Measurements from ENCODE around the gene ZNF213. TPM values are rescaled to one million over a fixed set of nuclear protein-coding genes. Genes with fewer than 3 reads are reported as not detected.
A peak's percentile ranks its signal among the peaks of the same experiment; 100 is the strongest.

ZNF213 gene
- total RNA-seq, 1 donor from 2014 or later, result 10.2 TPM

- DNase-seq (no peak), ATAC-seq (peak; percentile 40 to 51)
- peak; percentile 62 for TF ChIP-seq CTCF (IDR thresholded peaks at IDR 0.05)
- H3K27me3 ChIP-seq (ENCODE audit: low read depth), result no peaks in the 10 kb centered on the region
- no peaks in the 10 kb centered on the region for H3K36me3 ChIP-seq
- intact Hi-C loops (cut with DNase I), result no loop called here
- no peaks in the 10 kb centered on the region for H3K9me3 ChIP-seq
- no peak overlapping the region for H3K27ac ChIP-seq
- H3K4me3 ChIP-seq, result no peak overlapping the region
- peaks cover 12% of the 10 kb centered on the region for H3K4me1 ChIP-seq
Measured at GRCh38 chr16:3094289-3095027, 40.4 kb upstream of the ZNF213 start.

- no peaks in the 10 kb centered on the region for H3K9me3 ChIP-seq
- no peak overlapping the region for H3K4me3 ChIP-seq
- TF ChIP-seq CTCF (IDR thresholded peaks at IDR 0.05), result peak; percentile 22
- peak overlapping the region; percentile 18 for H3K27ac ChIP-seq
- DNase-seq (peak; percentile 71), ATAC-seq (peak; percentile 34 to 53)
- H3K36me3 ChIP-seq, result no peaks in the 10 kb centered on the region
- no peaks in the 10 kb centered on the region for H3K27me3 ChIP-seq (ENCODE audit: low read depth)
- peaks cover 22% of the 10 kb centered on the region for H3K4me1 ChIP-seq
- intact Hi-C loops (cut with DNase I), result no loop called here
Measured at GRCh38 chr16:3095869-3096268, 39.0 kb upstream of the ZNF213 start.

GRCh38 chr16:3096362-3096761 lies 38.5 kb upstream of the ZNF213 start:
- Histone ChIP-seq H3K36me3 (no peaks in the 10 kb centered on the region), H3K4me1 (peaks cover 27% of the 10 kb centered on the region), H3K27me3 (ENCODE audit: low read depth) (no peaks in the 10 kb centered on the region), H3K9me3 (no peaks in the 10 kb centered on the region), H3K4me3 (no peak overlapping the region), H3K27ac (peak overlapping the region; percentile 18)
- intact Hi-C loops (cut with DNase I), result no loop called here
- DNase-seq, result no peak
- no peak for TF ChIP-seq CTCF (IDR thresholded peaks at IDR 0.05)
- ATAC-seq, result no peak

DNA sequence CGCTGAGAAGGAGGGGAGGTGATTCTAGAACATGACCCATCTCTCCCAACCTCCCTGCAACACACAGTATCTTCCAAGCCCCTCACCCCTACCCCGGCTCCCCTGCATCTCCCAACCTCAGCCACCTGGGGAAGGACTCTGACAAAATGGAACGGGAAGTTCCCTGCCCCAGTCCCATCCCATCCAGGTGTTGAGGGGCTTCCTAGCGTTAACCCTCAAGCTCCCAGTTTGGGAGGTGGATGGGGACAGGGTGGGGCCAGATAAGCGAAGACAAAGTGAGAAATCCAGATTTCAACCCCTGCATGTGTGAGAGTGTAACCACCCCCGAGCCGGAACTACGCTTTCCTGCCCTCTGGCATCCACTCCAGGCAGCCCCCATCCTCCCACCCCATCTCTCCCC lies 37.6 kb upstream of the ZNF213 start:
- intact Hi-C loops (cut with DNase I), result no loop called here
- no peak for TF ChIP-seq CTCF (IDR thresholded peaks at IDR 0.05)

DNA sequence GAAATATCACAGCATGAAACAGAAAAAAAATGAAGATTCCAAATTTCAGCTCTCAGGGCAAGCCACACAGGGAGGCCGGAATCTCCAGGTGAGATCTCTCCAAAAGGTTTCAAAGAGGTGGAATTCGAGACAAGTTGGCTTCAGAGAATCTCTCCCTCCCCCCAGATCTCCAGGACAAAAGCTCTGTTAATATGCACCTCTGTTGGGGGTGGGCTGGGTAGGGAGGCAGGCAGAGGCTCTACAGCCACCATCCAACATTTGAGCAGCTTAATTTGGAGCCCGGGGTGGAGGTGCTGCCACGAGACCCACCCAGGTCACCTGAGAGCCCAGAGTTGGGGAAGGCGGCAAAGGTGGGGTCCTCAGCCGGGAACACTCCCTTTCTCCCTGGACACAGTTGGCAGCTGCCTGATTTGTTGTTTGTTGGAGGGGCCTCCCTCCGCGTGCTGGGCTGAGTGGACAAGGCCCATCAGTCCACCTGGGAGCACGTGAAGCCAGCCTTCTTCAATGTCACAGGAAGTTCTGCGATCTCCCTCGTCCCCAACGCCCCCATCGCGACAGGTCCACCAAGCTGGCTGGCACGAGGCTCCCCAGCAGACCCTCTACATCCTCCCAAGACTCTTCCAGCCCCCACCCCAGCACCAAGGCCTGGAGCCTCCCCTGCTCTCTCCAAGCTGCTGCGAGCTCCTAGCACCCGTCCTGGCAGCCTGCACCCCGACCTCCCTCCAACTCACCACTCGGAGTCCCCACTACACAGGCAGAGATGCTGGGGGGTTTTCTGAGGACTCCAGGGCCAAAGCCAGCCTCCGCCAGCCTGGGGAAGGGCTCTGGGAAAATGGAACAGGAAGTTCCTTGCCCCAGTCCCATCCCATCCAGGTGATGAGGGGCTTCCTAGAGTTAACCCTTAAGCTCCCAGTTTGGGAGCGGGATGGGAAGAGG lies 36.1 kb upstream of the ZNF213 start, which contains the start of gene ZSCAN10:
ZSCAN10 (minus strand) TSS at position 836 of the 936 bp plus-strand sequence. CDS start 6,357 bp downstream, outside the sequence.
- Histone ChIP-seq H3K4me3 (peak within 1 kb of the TSS; percentile 44), H3K27ac (peak within 1 kb of the TSS; percentile 31), H3K4me1 (peaks cover 34% of the 10 kb centered on the region), H3K36me3 (no peaks in the 10 kb centered on the region), H3K27me3 (ENCODE audit: low read depth) (no peaks in the 10 kb centered on the region), H3K9me3 (no peaks in the 10 kb centered on the region)
- no peak for TF ChIP-seq CTCF (IDR thresholded peaks at IDR 0.05)
- ATAC-seq (no peak), DNase-seq (no peak)
- intact Hi-C loops (cut with DNase I), result no loop called here

More for the DNA sequence above, 37.6 kb upstream of the ZNF213 start:
- H3K4me3 ChIP-seq, result no peak overlapping the region
- DNase-seq (no peak), ATAC-seq (no peak)
- H3K4me1 ChIP-seq, result peaks cover 34% of the 10 kb centered on the region
- no peak overlapping the region for H3K27ac ChIP-seq
- H3K27me3 ChIP-seq (ENCODE audit: low read depth), result no peaks in the 10 kb centered on the region
- H3K36me3 ChIP-seq, result no peaks in the 10 kb centered on the region
- H3K9me3 ChIP-seq, result no peaks in the 10 kb centered on the region
